Skeletal muscle tissue (tissue), 4 donors: Measurements from ENCODE around the gene GAS7. TPM values are rescaled to one million over a fixed set of nuclear protein-coding genes. Genes with fewer than 3 reads are reported as not detected.
A peak's percentile ranks its signal among the peaks of the same experiment; 100 is the strongest.

ENCODE experiments used
- H3K27ac ChIP-seq: one replicate; pipeline ENCODE4 v1.7.0; 2013; ENCODE audit warnings: mild to moderate bottlenecking, low read depth, low read length, inconsistent platforms
- H3K27me3 ChIP-seq, 3 donors: one replicate each; pipeline ENCODE4 v1.7.0; 2013; ENCODE audit warnings: low read length in 3 of 3; ENCODE audit not compliant: control insufficient read depth in 3 of 3, insufficient read depth in 3 of 3
- H3K36me3 ChIP-seq, 3 donors: one replicate each; pipeline ENCODE4 v1.7.0; 2013; ENCODE audit warnings: low read length in 3 of 3; ENCODE audit not compliant: control insufficient read depth in 3 of 3, insufficient read depth in 3 of 3
- H3K4me1 ChIP-seq, 3 donors: one replicate each; pipeline ENCODE4 v1.7.0; 2013; ENCODE audit warnings: low read length in 3 of 3, mild to moderate bottlenecking in 3 of 3; ENCODE audit not compliant: control insufficient read depth in 3 of 3, insufficient read depth in 3 of 3
- H3K4me3 ChIP-seq, 3 donors: one replicate each; pipeline ENCODE4 v1.7.0; 2013; ENCODE audit warnings: low read length in 3 of 3
- H3K9ac ChIP-seq, 3 donors: one replicate each; pipeline ENCODE4 v1.7.0; 2013; ENCODE audit warnings: low read length in 3 of 3, mild to moderate bottlenecking in 3 of 3, moderate library complexity in 2 of 3, low read depth in 1 of 3
- H3K9me3 ChIP-seq, 3 donors: one replicate each; pipeline ENCODE4 v1.7.0; 2013; ENCODE audit warnings: low read length in 3 of 3; ENCODE audit not compliant: control insufficient read depth in 3 of 3
- total RNA-seq: library from RNA; depleted of rRNA; stranded (reverse); fragments of >200 nt; gene quantifications from one replicate; pipeline ENCODE4 v1.2.3, GENCODE V29; 2014
- donor health status: Osteomylitis.

GAS7 gene
- total RNA-seq, 1 donor from 2014 or later = 58.5 TPM

DNA sequence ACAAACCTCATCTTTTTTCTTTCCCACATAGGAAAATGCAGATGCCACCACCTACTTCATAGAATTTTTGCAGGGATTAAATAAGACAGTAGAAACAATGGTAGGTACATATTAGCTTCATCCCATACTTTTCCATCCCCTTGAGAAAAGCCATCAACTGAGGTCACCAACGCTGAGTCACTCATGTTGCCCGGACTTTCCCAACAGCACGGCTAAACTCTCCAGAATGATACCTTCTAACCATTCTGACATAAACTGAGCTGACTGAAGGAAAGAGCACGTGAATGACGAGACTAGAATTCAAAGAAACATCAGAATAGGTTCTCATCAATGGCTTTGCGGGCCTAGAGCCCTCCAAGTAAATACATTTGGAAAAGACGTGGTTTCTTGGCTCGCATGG, 147.3 kb downstream of the GAS7 start:
- Histone ChIP-seq H3K4me1 (peaks cover 4 to 27% (median 10%) of the 10 kb centered on the region in 3 donors), H3K9me3 (peaks cover 0 to 4% (median 0%) of the 10 kb centered on the region in 3 donors), H3K27me3 (peaks cover 0 to 2% (median 0%) of the 10 kb centered on the region in 3 donors), H3K36me3 (peaks cover 0 to 2% (median 0%) of the 10 kb centered on the region in 3 donors), H3K27ac (peak overlapping the region; percentile 69), H3K4me3 (no peak overlapping the region), H3K9ac (no peak overlapping the region)

GRCh38 chr17:10050597-10051101, 147.8 kb downstream of the GAS7 start:
- Histone ChIP-seq H3K27me3 (peaks cover 0 to 2% (median 0%) of the 10 kb centered on the region in 3 donors), H3K9ac (no peak overlapping the region)

GRCh38 chr17:10048629-10049350, 149.6 kb downstream of the GAS7 start:
- no peaks in the 10 kb centered on the region for H3K36me3 ChIP-seq
- H3K27ac ChIP-seq = peak overlapping the region; percentile 56
- peaks cover 3 to 17% (median 7%) of the 10 kb centered on the region in 3 donors for H3K4me1 ChIP-seq

More at GRCh38 chr17:10050597-10051101, 147.8 kb downstream of the GAS7 start:
- Histone ChIP-seq H3K27ac (peak overlapping the region; percentile 69), H3K36me3 (peaks cover 0 to 2% (median 0%) of the 10 kb centered on the region in 3 donors), H3K9me3 (peaks cover 0 to 4% (median 0%) of the 10 kb centered on the region in 3 donors), H3K4me3 (peak overlapping the region in 1 of 3 donors; percentile 22), H3K4me1 (peaks cover 4 to 27% (median 10%) of the 10 kb centered on the region in 3 donors)

DNA sequence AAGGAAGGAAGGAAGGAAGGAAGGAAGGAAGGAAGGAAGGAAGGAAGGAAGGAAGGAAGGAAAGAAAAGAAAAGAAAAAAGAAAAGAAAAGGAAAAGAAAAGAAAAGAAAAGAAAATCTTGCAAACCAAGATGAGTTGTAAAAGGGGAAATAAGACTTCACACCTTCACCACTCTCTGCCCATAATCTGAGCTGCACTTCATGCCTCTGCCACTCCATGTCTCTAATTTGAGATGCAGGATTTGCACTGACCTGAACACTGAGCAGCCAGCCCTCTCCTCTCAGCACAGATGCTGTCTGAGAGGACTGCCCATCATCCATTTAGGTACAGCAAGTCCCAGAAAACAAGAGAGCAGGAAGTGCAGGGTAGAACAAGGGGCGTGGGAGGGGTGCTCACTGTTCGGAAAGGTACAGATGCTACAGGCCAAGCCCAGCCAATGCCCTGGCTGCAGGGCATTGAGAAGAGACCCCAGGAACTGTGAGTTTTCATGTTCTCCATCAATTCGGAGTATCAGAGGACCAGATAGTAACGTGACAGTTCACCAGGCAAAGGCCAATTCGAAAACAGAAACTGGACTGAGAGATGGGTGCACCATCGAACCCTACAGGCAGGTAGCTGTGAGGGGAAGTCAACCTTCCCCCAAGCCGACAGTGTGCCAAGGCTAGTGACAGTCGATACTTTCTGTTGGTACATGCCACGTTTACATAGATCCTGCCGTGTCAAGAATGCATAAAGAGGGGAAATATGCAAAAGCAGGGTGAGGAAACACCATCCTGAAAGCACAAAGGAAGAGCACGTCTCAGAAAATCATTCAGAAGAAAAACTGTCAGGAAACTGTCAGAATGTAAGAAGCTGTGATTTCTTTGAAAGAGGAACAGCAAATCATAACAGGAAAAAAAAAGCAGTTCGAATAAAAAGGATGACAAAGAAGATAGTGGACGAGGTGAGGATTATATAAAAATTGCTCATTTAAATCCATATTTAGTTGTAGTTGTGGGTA, 151.3 kb downstream of the GAS7 start:
- Histone ChIP-seq H3K4me3 (no peak overlapping the region), H3K36me3 (no peaks in the 10 kb centered on the region), H3K27me3 (peaks cover 0 to 2% (median 0%) of the 10 kb centered on the region in 3 donors), H3K4me1 (peaks cover 0 to 9% (median 7%) of the 10 kb centered on the region in 3 donors), H3K27ac (peak overlapping the region; percentile 36), H3K9me3 (peaks cover 0 to 4% (median 0%) of the 10 kb centered on the region in 3 donors), H3K9ac (no peak overlapping the region)

More at GRCh38 chr17:10048629-10049350, 149.6 kb downstream of the GAS7 start:
- H3K27me3 ChIP-seq = peaks cover 0 to 2% (median 0%) of the 10 kb centered on the region in 3 donors
- H3K9me3 ChIP-seq = peaks cover 0 to 4% (median 0%) of the 10 kb centered on the region in 3 donors
- H3K4me3 ChIP-seq = no peak overlapping the region
- H3K9ac ChIP-seq = no peak overlapping the region

DNA sequence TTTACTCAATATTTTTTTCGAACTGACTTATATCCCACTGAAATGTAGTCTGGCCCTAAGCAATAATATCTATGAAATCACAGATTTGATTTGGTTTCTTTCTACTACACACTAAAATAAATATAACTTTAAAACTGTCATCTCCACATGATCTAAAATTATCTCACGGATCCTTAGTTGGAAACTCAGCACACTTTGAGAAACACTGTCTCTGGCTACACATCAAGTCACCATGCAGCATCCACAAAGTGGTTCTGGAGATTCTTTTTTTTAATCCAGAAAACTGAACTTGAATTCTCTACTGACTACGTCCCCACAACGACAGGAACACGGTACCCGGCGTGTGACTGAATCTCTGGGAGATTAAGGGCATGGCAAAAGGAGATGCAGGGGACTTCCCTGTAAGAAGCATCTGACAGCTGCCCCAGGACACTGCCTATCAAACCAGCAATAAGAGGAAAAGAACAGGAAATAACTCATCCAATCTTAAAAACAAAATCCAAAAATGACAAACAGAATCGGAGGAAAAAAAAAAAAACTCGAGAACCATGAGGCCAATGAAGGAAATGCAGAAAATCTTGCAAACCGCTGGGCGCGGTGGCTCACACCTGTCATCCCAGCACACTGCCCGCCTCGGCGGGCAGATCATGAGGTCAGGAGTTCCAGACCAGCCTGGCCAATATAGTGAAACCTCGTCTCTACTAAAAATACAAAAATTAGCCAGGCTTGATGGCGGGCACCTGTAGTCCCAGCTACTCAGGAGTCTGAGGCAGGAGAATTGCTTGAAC, 152.3 kb downstream of the GAS7 start:
- peaks cover 0 to 2% (median 0%) of the 10 kb centered on the region in 3 donors for H3K27me3 ChIP-seq
- no peak overlapping the region for H3K9ac ChIP-seq
- H3K36me3 ChIP-seq = no peaks in the 10 kb centered on the region
- H3K4me3 ChIP-seq = no peak overlapping the region
- H3K4me1 ChIP-seq = peaks cover 0 to 9% (median 7%) of the 10 kb centered on the region in 3 donors
- peaks cover 0 to 4% (median 0%) of the 10 kb centered on the region in 3 donors for H3K9me3 ChIP-seq
- no peak overlapping the region for H3K27ac ChIP-seq

DNA sequence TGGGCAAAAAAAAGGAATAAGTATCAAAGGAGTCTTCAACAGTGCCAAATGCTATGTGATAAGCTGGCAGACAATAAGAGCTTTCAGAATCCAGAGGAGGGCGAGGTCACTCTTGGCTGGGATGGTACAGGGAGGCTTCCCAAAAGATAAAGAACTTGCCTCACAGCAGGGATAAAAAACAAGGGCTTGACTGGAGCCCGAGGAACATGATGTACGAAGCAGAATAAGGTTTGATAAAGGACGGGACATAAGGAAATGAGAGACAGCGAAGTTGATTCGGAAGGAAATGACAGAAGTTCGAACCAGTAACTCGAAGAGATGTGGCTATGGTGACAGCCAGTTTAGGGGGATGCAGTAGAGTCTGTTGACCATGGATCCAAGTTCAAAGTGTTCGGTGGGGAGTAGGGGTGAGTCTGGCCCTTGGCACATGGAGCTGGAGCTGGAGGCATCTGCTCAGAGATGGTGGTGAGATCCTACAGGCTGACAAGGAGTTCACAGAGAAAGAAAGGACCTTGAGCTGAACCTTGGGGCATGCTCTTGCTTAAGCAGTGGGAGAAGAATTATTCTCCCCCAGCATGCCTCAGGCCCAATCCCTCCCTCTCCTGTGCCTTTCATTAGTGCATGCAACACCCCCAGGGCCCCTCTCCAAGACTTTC, 155.7 kb downstream of the GAS7 start:
- Histone ChIP-seq H3K4me3 (no peak overlapping the region), H3K9ac (no peak overlapping the region), H3K27me3 (no peaks in the 10 kb centered on the region), H3K4me1 (peaks cover 0 to 3% (median 0%) of the 10 kb centered on the region in 3 donors), H3K36me3 (no peaks in the 10 kb centered on the region), H3K9me3 (peaks cover 0 to 4% (median 0%) of the 10 kb centered on the region in 3 donors), H3K27ac (peak overlapping the region; percentile 23)

- Histone ChIP-seq H3K27me3 (no peaks in the 10 kb centered on the region), H3K9me3 (peaks cover 0 to under 1% (median 0%) of the 10 kb centered on the region in 3 donors), H3K27ac (peak overlapping the region; percentile 23), H3K4me1 (peaks cover 0 to 3% (median 0%) of the 10 kb centered on the region in 3 donors), H3K36me3 (no peaks in the 10 kb centered on the region), H3K4me3 (no peak overlapping the region), H3K9ac (no peak overlapping the region)
These were observed 156.4 kb downstream of the GAS7 start for GRCh38 chr17:10041916-10042588.

DNA sequence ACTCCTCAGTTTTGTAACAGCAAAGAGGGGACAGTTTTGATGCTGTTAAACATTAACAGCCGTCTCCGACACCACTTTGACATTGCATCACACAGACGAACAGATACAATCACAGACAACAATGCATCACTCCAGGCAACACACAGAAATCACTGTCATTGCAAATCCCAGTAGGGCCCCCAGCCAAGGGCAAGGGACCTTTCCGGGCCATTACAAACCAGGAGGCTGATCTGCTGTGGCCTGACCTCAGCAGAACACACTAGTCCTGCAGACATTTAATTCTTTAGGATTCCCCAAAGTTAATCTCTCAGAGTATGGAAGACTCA, 157.2 kb downstream of the GAS7 start:
- H3K27me3 ChIP-seq = no peaks in the 10 kb centered on the region
- H3K4me3 ChIP-seq = no peak overlapping the region
- peaks cover 0 to 3% (median 0%) of the 10 kb centered on the region in 3 donors for H3K4me1 ChIP-seq
- no peak overlapping the region for H3K27ac ChIP-seq
- no peak overlapping the region for H3K9ac ChIP-seq
- H3K9me3 ChIP-seq = no peaks in the 10 kb centered on the region
- no peaks in the 10 kb centered on the region for H3K36me3 ChIP-seq
